H1 (cell line): Measurements from ENCODE around the gene STK26. TPM values are rescaled to one million over a fixed set of nuclear protein-coding genes. Genes with fewer than 3 reads are reported as not detected.

Experiments used
- CTCF ChIA-PET: fragments of 300-600 bp; sonication (Branson Sonifier 250); formaldehyde crosslinking; loops from one replicate; lab custom pipeline; 2021; ENCODE audit not compliant: partially characterized antibody; lab: Charles Lee
- POLR2A ChIA-PET: fragments of 300-600 bp; sonication (Branson Sonifier 250); formaldehyde crosslinking; loops from one replicate; lab custom pipeline; 2021; ENCODE audit warnings: inconsistent platforms; ENCODE audit not compliant: partially characterized antibody; lab: Charles Lee
- DNase-seq, 2 experiments: peaks; one replicate each; pipeline versions ENCODE4 v3.0.0 to v3.0.0-alpha.2; 2010 to 2022; ENCODE audit warnings: low spot score in 2 of 2, low read depth in 1 of 2, mixed read lengths in 1 of 2
- FAIRE-seq: peaks from 2 replicates; lab custom pipeline; 2011; peaks lifted over from hg19 to GRCh38; lab: Jason Lieb, UNC
- H2AFZ ChIP-seq: 2 replicates; pipeline ENCODE4 v1.8.1; 2012; ENCODE audit warnings: low read length, inconsistent platforms
- H2AK5ac ChIP-seq: 2 replicates; pipeline ENCODE4 v1.6.1; 2013; ENCODE audit warnings: low read depth, low read length
- H2BK120ac ChIP-seq: replicated peaks from 2 replicates; pipeline ENCODE3; 2013; ENCODE audit warnings: low read depth, low read length, inconsistent platforms
- H2BK12ac ChIP-seq: 2 replicates; pipeline ENCODE4 v1.6.1; 2013; ENCODE audit warnings: low read depth, low read length
- H2BK15ac ChIP-seq: 2 replicates; pipeline ENCODE4 v1.6.1; 2013; ENCODE audit warnings: low read length
- H2BK20ac ChIP-seq: 2 replicates; pipeline ENCODE4 v1.6.1; 2013; ENCODE audit warnings: low read length
- H2BK5ac ChIP-seq: 2 replicates; pipeline ENCODE4 v1.6.1; 2013; ENCODE audit warnings: low read depth, low read length
- H3K14ac ChIP-seq: 2 replicates; pipeline ENCODE4 v1.6.1; 2013; ENCODE audit warnings: inconsistent platforms; ENCODE audit not compliant: insufficient read length
- H3K18ac ChIP-seq: 2 replicates; pipeline ENCODE4 v1.6.1; 2013; ENCODE audit warnings: low read length; ENCODE audit errors: extremely low read depth
- H3K23ac ChIP-seq: 2 replicates; pipeline ENCODE4 v1.6.1; 2013; ENCODE audit warnings: inconsistent platforms; ENCODE audit not compliant: insufficient read length
- H3K23me2 ChIP-seq: 2 replicates; pipeline ENCODE4 v1.6.1; 2013; ENCODE audit warnings: low read depth, low read length
- H3K27ac ChIP-seq: 2 replicates; pipeline ENCODE4 v1.6.1; 2011; ENCODE audit warnings: low read depth, low read length, inconsistent platforms
- H3K27me3 ChIP-seq, 4 experiments: replicated peaks in 1 of 4; 1 replicate in 1 of 4; 2 replicates in 3 of 4; pipeline versions ENCODE4 v1.6.1 to v1.8.1; 2011 to 2013; ENCODE audit warnings: low read length in 3 of 4, mild to moderate bottlenecking in 3 of 4, inconsistent platforms in 2 of 4, mixed read lengths in 2 of 4, moderate library complexity in 1 of 4; ENCODE audit not compliant: control insufficient read depth in 3 of 4, insufficient read depth in 3 of 4; ENCODE audit errors: extremely low read depth in 1 of 4
- H3K36me3 ChIP-seq, 4 experiments: 2 replicates each; pipeline versions ENCODE4 v1.6.1 to v1.8.1; 2011 to 2013; ENCODE audit warnings: mild to moderate bottlenecking in 4 of 4, low read length in 3 of 4, moderate library complexity in 2 of 4, control low read depth in 1 of 4, inconsistent platforms in 1 of 4; ENCODE audit not compliant: insufficient read depth in 4 of 4, control insufficient read depth in 2 of 4
- H3K4ac ChIP-seq: replicated peaks from 2 replicates; pipeline ENCODE3; 2013; ENCODE audit warnings: low read length, low read depth, mixed read lengths, inconsistent platforms; ENCODE audit not compliant: insufficient read length
- H3K4me1 ChIP-seq, 4 experiments: replicated peaks in 1 of 4; 1 replicate in 1 of 4; 2 replicates in 3 of 4; pipeline versions ENCODE4 v1.6.1 to v1.8.1; 2011 to 2013; ENCODE audit warnings: low read length in 3 of 4, inconsistent platforms in 2 of 4, mixed read lengths in 1 of 4; ENCODE audit not compliant: insufficient read depth in 4 of 4, control insufficient read depth in 3 of 4
- H3K4me2 ChIP-seq, 2 experiments: 2 replicates each; pipeline versions ENCODE4 v1.6.1 to v1.8.1; 2011 to 2013; ENCODE audit warnings: low read depth in 2 of 2, low read length in 2 of 2, control low read depth in 1 of 2, inconsistent platforms in 1 of 2, mild to moderate bottlenecking in 1 of 2; ENCODE audit not compliant: insufficient read depth in 1 of 2
- H3K4me3 ChIP-seq, 4 experiments: fragments of 200-600, 300-600 bp in 1 of 4; sonication (generic), shearing (Covaris generic), sonication (Bioruptor Twin) in 1 of 4; 2 replicates each; pipeline versions ENCODE4 v1.5.1 to v1.8.1; 2011 to 2016; ENCODE audit warnings: low read length in 4 of 4, low read depth in 3 of 4, control low read depth in 2 of 4, inconsistent platforms in 2 of 4, mild to moderate bottlenecking in 2 of 4, mixed read lengths in 1 of 4, moderate library complexity in 1 of 4; ENCODE audit not compliant: insufficient read depth in 2 of 4; ENCODE audit errors: extremely low read depth in 1 of 4
- H3K56ac ChIP-seq: replicated peaks from 2 replicates; pipeline ENCODE3; 2013; ENCODE audit warnings: low read depth, mild to moderate bottlenecking, mixed read lengths, low read length, inconsistent platforms; ENCODE audit not compliant: insufficient read length
- H3K79me1 ChIP-seq: 2 replicates; pipeline ENCODE4 v1.6.1; 2013; ENCODE audit warnings: low read depth, low read length, control low read depth
- H3K79me2 ChIP-seq, 2 experiments: 2 replicates each; pipeline versions ENCODE4 v1.6.1 to v1.8.1; 2012 to 2013; ENCODE audit warnings: low read length in 2 of 2, mild to moderate bottlenecking in 2 of 2, inconsistent platforms in 1 of 2; ENCODE audit not compliant: insufficient read depth in 2 of 2, control insufficient read depth in 1 of 2
- H3K9ac ChIP-seq, 4 experiments: replicated peaks in 1 of 4; 1 replicate in 1 of 4; 2 replicates in 3 of 4; pipeline versions ENCODE4 v1.6.1 to v1.8.1; 2011 to 2013; ENCODE audit warnings: low read depth in 3 of 4, low read length in 3 of 4, control low read depth in 2 of 4, mild to moderate bottlenecking in 2 of 4, moderate library complexity in 2 of 4, inconsistent platforms in 1 of 4; ENCODE audit errors: extremely low read depth in 1 of 4
- H3K9me3 ChIP-seq, 2 experiments: 2 replicates each; pipeline versions ENCODE4 v1.6.1 to v1.8.1; 2012 to 2013; ENCODE audit warnings: mild to moderate bottlenecking in 2 of 2, moderate library complexity in 2 of 2, control low read depth in 1 of 2, inconsistent platforms in 1 of 2, low read depth in 1 of 2, low read length in 1 of 2, mixed read lengths in 1 of 2; ENCODE audit not compliant: insufficient read depth in 2 of 2
- H4K20me1 ChIP-seq, 2 experiments: replicated peaks in 1 of 2; 2 replicates each; pipeline versions ENCODE3 to v1.8.1; 2011 to 2013; ENCODE audit warnings: inconsistent platforms in 2 of 2, low read length in 2 of 2, mild to moderate bottlenecking in 1 of 2; ENCODE audit not compliant: insufficient read depth in 2 of 2, control insufficient read depth in 1 of 2
- H4K5ac ChIP-seq: 2 replicates; pipeline ENCODE4 v1.6.1; 2013; ENCODE audit warnings: low read length, low read depth, mixed read lengths, inconsistent platforms; ENCODE audit not compliant: insufficient read length
- H4K8ac ChIP-seq: 2 replicates; pipeline ENCODE4 v1.8.0; 2013; ENCODE audit warnings: mild to moderate bottlenecking, moderate library complexity, low read length, inconsistent platforms; ENCODE audit not compliant: insufficient read depth; ENCODE audit errors: extremely low read depth
- H4K91ac ChIP-seq: replicated peaks from 2 replicates; pipeline ENCODE3; 2013; ENCODE audit warnings: low read length, mixed read lengths, inconsistent platforms; ENCODE audit not compliant: insufficient read length
- ATF3 ChIP-seq: IDR thresholded peaks from 2 replicates; pipeline ENCODE4 v1.6.1; 2011; ENCODE audit warnings: low read depth, mild to moderate bottlenecking, low read length; ENCODE audit not compliant: insufficient read depth
- BCL11A ChIP-seq, 2 experiments: IDR thresholded peaks; one replicate each; pipeline ENCODE4 v1.6.1; 2011; ENCODE audit warnings: low read depth in 2 of 2, low read length in 2 of 2, mild to moderate bottlenecking in 2 of 2
- CBX5 ChIP-seq: fragments of 300-800, 300-1000 bp; sonication (generic); IDR thresholded peaks from 2 replicates; pipeline ENCODE4 v1.7.1; 2016; ENCODE audit warnings: antibody characterized with exemption, low read length, low read depth
- CBX8 ChIP-seq: fragments of 300-800, 300-1000 bp; sonication (generic); IDR thresholded peaks from 2 replicates; pipeline ENCODE4 v1.7.1; 2016; ENCODE audit warnings: low read depth, low read length, borderline replicate concordance
- CHD1 ChIP-seq: IDR thresholded peaks from 2 replicates; pipeline ENCODE4 v1.6.1; 2012; ENCODE audit warnings: low read depth, low read length, improper control_type of control experiment
- EP300 ChIP-seq, 2 experiments: IDR thresholded peaks; 1 replicate in 1 of 2; 2 replicates in 1 of 2; pipeline ENCODE4 v1.6.1; 2011 to 2012; ENCODE audit warnings: low read depth in 2 of 2, low read length in 2 of 2, mild to moderate bottlenecking in 2 of 2, borderline replicate concordance in 1 of 2, inconsistent platforms in 1 of 2, moderate library complexity in 1 of 2
- EZH2 ChIP-seq: fragments of 200-600 bp; sonication (generic); IDR thresholded peaks from 2 replicates; pipeline ENCODE4 v1.7.1; 2012; ENCODE audit warnings: low read depth, mild to moderate bottlenecking, moderate library complexity, low read length, inconsistent platforms; ENCODE audit not compliant: severe bottlenecking
- GABPA ChIP-seq: IDR thresholded peaks from 2 replicates; pipeline ENCODE4 v1.6.1; 2011; ENCODE audit warnings: mild to moderate bottlenecking, low read length, moderate library complexity, borderline replicate concordance; ENCODE audit not compliant: insufficient read depth
- JUN ChIP-seq: IDR thresholded peaks from 2 replicates; pipeline ENCODE4 v1.6.1; 2011; ENCODE audit warnings: low read depth, mild to moderate bottlenecking, improper control_type of control experiment, low read length
- KDM1A ChIP-seq: fragments of 200-600, 300-600 bp; sonication (generic); IDR thresholded peaks from 2 replicates; pipeline ENCODE4 v1.7.1; 2016; ENCODE audit warnings: mild to moderate bottlenecking, low read length, borderline replicate concordance
- KDM4A ChIP-seq: IDR thresholded peaks from one replicate; pipeline ENCODE4 v1.7.1; 2012; ENCODE audit warnings: low read depth, mild to moderate bottlenecking, moderate library complexity, low read length, inconsistent platforms; ENCODE audit not compliant: severe bottlenecking
- KDM5A ChIP-seq: fragments of 200-600 bp; IDR thresholded peaks from 2 replicates; pipeline ENCODE4 v1.7.1; 2012; ENCODE audit warnings: mild to moderate bottlenecking, low read length, inconsistent platforms, mixed read lengths
- NRF1 ChIP-seq: IDR thresholded peaks from 2 replicates; pipeline ENCODE4 v1.6.1; 2011; ENCODE audit warnings: mild to moderate bottlenecking, low read depth, low read length, improper control_type of control experiment
- POU5F1 ChIP-seq: IDR thresholded peaks from 2 replicates; pipeline ENCODE4 v1.6.1; 2011; ENCODE audit warnings: low read depth, mild to moderate bottlenecking, low read length, moderate library complexity
- WGBS, 2 experiments: shearing (Covaris generic) in 1 of 2; methylation state at CpG; one replicate each; pipeline versions ENCODE4 v1.1.6 to v1.1.7; 2013 to 2015; ENCODE audit warnings: low lambda C conversion rate in 2 of 2, mixed read lengths in 2 of 2, inconsistent platforms in 1 of 2, low coverage in 1 of 2, missing lambda C conversion rate in 1 of 2; ENCODE audit not compliant: insufficient replicate concordance in 2 of 2, insufficient coverage in 1 of 2, insufficient read length in 1 of 2; ENCODE audit errors: extremely low coverage in 1 of 2, missing lambda C conversion rate in 1 of 2; 5-methylcytosine and 5-hydroxymethylcytosine counted together
- polyA plus RNA-seq, 7 experiments: library from polyadenylated mRNA; depleted of rRNA in 3 of 7; stranded (reverse) in 5 of 7; unstranded in 2 of 7; fragments of >200 nt in 5 of 7; fragments of 200-250 nt in 2 of 7; gene quantifications; 1 replicate in 5 of 7; 2 replicates in 1 of 7; 4 replicates in 1 of 7; pipeline versions ENCODE4 v1.2.1 to v1.2.3, GENCODE V29; 2011 to 2013; ENCODE audit warnings: missing spikeins in 2 of 7, mixed read lengths in 2 of 7
- total RNA-seq: library from RNA; stranded (reverse); fragmentation: NEBNext Ultra II Directional; extraction: Animal tissue kit (Norgen Biotek cat#: 25700); gene quantifications from 2 replicates; pipeline ENCODE4 v1.2.1, GENCODE V29; 2021

Gene STK26
- total and polyA plus RNA-seq, 2 of the 8 experiments (the other 6 are each of a cell fraction or from before 2014, with no cell fraction given): 24.2 to 98.2 TPM

GRCh38 chrX:132031867-132032266 is 8.8 kb downstream of the STK26 start:
- Histone ChIP-seq H3K23me2 (no peaks in the 10 kb centered on the region), H2BK12ac (no peak overlapping the region), H3K4ac (no peak overlapping the region), H2AK5ac (no peak overlapping the region), H2AFZ (no peak overlapping the region), H3K18ac (no peak overlapping the region), H3K14ac (no peak overlapping the region), H3K4me2 (no peak overlapping the region), H3K4me3 (no peak overlapping the region), H3K79me2 (peaks cover 0 to 95% of the 10 kb centered on the region in 2 experiments; a peak in 3 of 4 replicates), H2BK120ac (no peak overlapping the region), H3K23ac (no peak overlapping the region), H3K27me3 (no peaks in the 10 kb centered on the region), H3K9ac (no peak overlapping the region), H4K8ac (no peak overlapping the region), H4K5ac (no peak overlapping the region), H3K4me1 (peaks cover 0 to 4% (median 2%) of the 10 kb centered on the region in 4 experiments; a peak in 3 of 7 replicates), H3K9me3 (no peaks in the 10 kb centered on the region), H2BK15ac (no peak overlapping the region), H4K20me1 (peaks cover 0 to 2% of the 10 kb centered on the region in 2 experiments), H3K56ac (no peak overlapping the region), H3K36me3 (no peaks in the 10 kb centered on the region), H4K91ac (no peak overlapping the region), H2BK20ac (no peak overlapping the region), H3K27ac (no peak overlapping the region), H3K79me1 (no peaks in the 10 kb centered on the region; the same call in 1 of the 2 replicates), H2BK5ac (no peak overlapping the region)
- ChIA-PET POLR2A (no interaction called here), CTCF (no interaction called here)
- DNase-seq (no peak), FAIRE-seq (no peak)
- WGBS, 2 experiments: 88% methylated on average over 4 of the region's 4 CpGs; no CpG with 5 or more reads in 1 of the 2 experiments
- no peak for TF ChIP-seq CBX8
- no peak for TF ChIP-seq EZH2
- TF ChIP-seq EP300 (IDR thresholded peaks at IDR 0.05; ENCODE audit: borderline replicate concordance in 1 of 2, low read depth in 2 of 2, low read length in 2 of 2): no peak
- TF ChIP-seq ATF3: no peak
- no peak for TF ChIP-seq BCL11A (IDR thresholded peaks at IDR 0.05; ENCODE audit: low read depth in 2 of 2, low read length in 2 of 2)
- no peak for TF ChIP-seq POU5F1
- no peak for TF ChIP-seq GABPA
- no peak for TF ChIP-seq KDM1A
- TF ChIP-seq CHD1: no peak
- no peak for TF ChIP-seq CBX5
- no peak for TF ChIP-seq JUN
- TF ChIP-seq NRF1: no peak
- no peak for TF ChIP-seq KDM5A
- no peak for TF ChIP-seq KDM4A
